ENCODE measurements around the gene ZFYVE28. TPM values are rescaled to one million over a fixed set of nuclear protein-coding genes. Genes with fewer than 3 reads are reported as not detected.

The ZFYVE28 gene
- total and polyA plus RNA-seq, 10 of the 15 experiments (the other 5 are each of a cell fraction or from before 2014, with no cell fraction given) = 0.06 to 1.9 (median 0.22) TPM; not detected in 1

GRCh38 chr4:2231082-2231481 is 187.4 kb downstream of the ZFYVE28 start:
- Histone ChIP-seq H3K27ac (ENCODE audit: control insufficient read depth, insufficient read depth) (no peak overlapping the region), H3K4me2 (ENCODE audit: control insufficient read depth, insufficient read depth) (no peak overlapping the region), H4K20me1 (ENCODE audit: control insufficient read depth, insufficient read depth) (no peaks in the 10 kb centered on the region), H3K4me1 (ENCODE audit: control insufficient read depth, insufficient read depth, low read length) (no peaks in the 10 kb centered on the region), H3K9me3 (replicated peaks; ENCODE audit: control insufficient read depth, insufficient read depth, low read length) (no peaks in the 10 kb centered on the region), H3K4me3 (no peak overlapping the region), H3K36me3 (ENCODE audit: control insufficient read depth in 2 of 2, insufficient read depth in 2 of 2, low read length in 1 of 2) (peaks cover 0 to 2% of the 10 kb centered on the region in 2 experiments; a peak in 1 of 4 replicates), H3K79me2 (ENCODE audit: control insufficient read depth, insufficient read depth, low read length) (peaks cover 1% of the 10 kb centered on the region), H3K9ac (ENCODE audit: control insufficient read depth, insufficient read depth, low read length) (no peak overlapping the region), H2AFZ (ENCODE audit: control insufficient read depth, low read depth, low read length) (no peak overlapping the region), H3K27me3 (replicated peaks in 1 of 2; ENCODE audit: control insufficient read depth in 2 of 2, insufficient read depth in 2 of 2, low read length in 1 of 2) (no peaks in the 10 kb centered on the region)
- no peak for DNase-seq (ENCODE audit: low read depth, low spot score)
- ChIA-PET CTCF (interaction anchor here (1.0 to 3.2 kb wide), 2 partner anchors 10 to 11 kb away, joined by 4 to 34 read pairs; no protein-coding TSS in a partner anchor), SMC1A (ENCODE audit: uncharacterized antibody, unreplicated experiment) (interaction anchor here (1.2 kb wide), 1 partner anchor 10 kb away, joined by 4 read pairs; no protein-coding TSS in a partner anchor), RAD21 (ENCODE audit: unreplicated experiment) (interaction anchor here (1.7 kb wide), 1 partner anchor 11 kb away, joined by 5 read pairs; no protein-coding TSS in a partner anchor), POLR2A (no interaction called here)
- BruUV-seq (replicated peaks) = no TSS peak
- intact Hi-C loops (cut with micrococcal nuclease; ENCODE audit: unreplicated experiment) = no loop called here
- ATAC-seq = no peak
- FAIRE-seq = no peak
- in situ Hi-C loops (cut with MboI) = no loop called here
- 99% methylated on average over 6 of the region's 6 CpGs for WGBS (ENCODE audit: insufficient coverage, insufficient replicate concordance, low lambda C conversion rate, missing lambda C conversion rate)
- TF ChIP-seq TBL1XR1 (IDR thresholded peaks at IDR 0.05; ENCODE audit: low read depth, low read length) = no peak
- no peak for TF ChIP-seq SREBF2 (IDR thresholded peaks at IDR 0.05; ENCODE audit: low read length)
- TF ChIP-seq EGR1 (IDR thresholded peaks at IDR 0.05; ENCODE audit: borderline replicate concordance in 1 of 2, low read depth in 2 of 2, low read length in 2 of 2) = no peak
- TF ChIP-seq CBX3 (IDR thresholded peaks at IDR 0.05; ENCODE audit: borderline replicate concordance, low read depth) = no peak
- no peak for TF ChIP-seq REST (IDR thresholded peaks at IDR 0.05; ENCODE audit: low read depth, low read length)
- TF ChIP-seq ZNF687 (IDR thresholded peaks at IDR 0.05) = no peak
- TF ChIP-seq BCLAF1 (IDR thresholded peaks at IDR 0.05) = no peak
- TF ChIP-seq NR2C1 (IDR thresholded peaks at IDR 0.05) = no peak
- no peak for TF ChIP-seq STAT3 (IDR thresholded peaks at IDR 0.05; ENCODE audit: low read depth, low read length)
- TF ChIP-seq JUNB (IDR thresholded peaks at IDR 0.05) = no peak
- TF ChIP-seq CBX5 (IDR thresholded peaks at IDR 0.05; ENCODE audit: low read depth) = no peak
- no peak for TF ChIP-seq ATF2 (IDR thresholded peaks at IDR 0.05; ENCODE audit: low read length)
- no peak for TF ChIP-seq KAT2A (conservative IDR thresholded peaks at IDR 0.05; ENCODE audit: control insufficient read depth, low read depth, low read length)

Data from GM12878 (cell line).